Left ventricle myocardium inferior (tissue), 1 donor: ENCODE data around the gene OVOL3. TPM values are rescaled to one million over a fixed set of nuclear protein-coding genes. Genes with fewer than 3 reads are reported as not detected.
A peak's percentile ranks its signal among the peaks of the same experiment; 100 is the strongest.

ENCODE experiments used
- DNase-seq: peaks from one replicate; pipeline ENCODE4 v3.0.0-alpha.2; 2020
- H3K27ac ChIP-seq: fragments of 200-600 bp; replicated peaks from 2 replicates; pipeline ENCODE4 v1.8.0; 2021
- H3K27me3 ChIP-seq: fragments of 200-600 bp; 2 replicates; pipeline ENCODE4 v1.8.0; 2021; ENCODE audit warnings: low read depth
- H3K36me3 ChIP-seq: fragments of 200-600 bp; 2 replicates; pipeline ENCODE4 v1.8.0; 2021
- H3K4me1 ChIP-seq: fragments of 200-600 bp; 2 replicates; pipeline ENCODE4 v1.8.0; 2021
- H3K4me3 ChIP-seq: fragments of 200-600 bp; 2 replicates; pipeline ENCODE4 v1.8.0; 2021; ENCODE audit warnings: mild to moderate bottlenecking, moderate library complexity
- H3K9me3 ChIP-seq: fragments of 200-600 bp; replicated peaks from 2 replicates; pipeline ENCODE4 v1.8.0; 2021
- intact Hi-C: fragments of 100-400 bp; cut with micrococcal nuclease; formaldehyde crosslinking; loops from one replicate; pipeline ENCODE4 v1.11.0; 2022
- total RNA-seq: library from RNA; stranded (reverse); fragmentation: NEBNext Ultra II Directional; extraction: Animal tissue kit (Norgen Biotek cat#: 25700); gene quantifications from one replicate; pipeline ENCODE4 v1.2.1, GENCODE V29; 2021
- TF ChIP-seq, protein P1 (sequence below): fragments of 200-600 bp; IDR thresholded peaks from 2 replicates; pipeline ENCODE4 v1.8.0; 2021; ENCODE audit warnings: antibody characterized with exemption, mild to moderate bottlenecking, borderline replicate concordance
- donor health status: DM: no; HTN: yes; CAD: no; lungs with severe emphysema.

Gene OVOL3
- total RNA-seq, 1 donor from 2014 or later = not detected

DNA sequence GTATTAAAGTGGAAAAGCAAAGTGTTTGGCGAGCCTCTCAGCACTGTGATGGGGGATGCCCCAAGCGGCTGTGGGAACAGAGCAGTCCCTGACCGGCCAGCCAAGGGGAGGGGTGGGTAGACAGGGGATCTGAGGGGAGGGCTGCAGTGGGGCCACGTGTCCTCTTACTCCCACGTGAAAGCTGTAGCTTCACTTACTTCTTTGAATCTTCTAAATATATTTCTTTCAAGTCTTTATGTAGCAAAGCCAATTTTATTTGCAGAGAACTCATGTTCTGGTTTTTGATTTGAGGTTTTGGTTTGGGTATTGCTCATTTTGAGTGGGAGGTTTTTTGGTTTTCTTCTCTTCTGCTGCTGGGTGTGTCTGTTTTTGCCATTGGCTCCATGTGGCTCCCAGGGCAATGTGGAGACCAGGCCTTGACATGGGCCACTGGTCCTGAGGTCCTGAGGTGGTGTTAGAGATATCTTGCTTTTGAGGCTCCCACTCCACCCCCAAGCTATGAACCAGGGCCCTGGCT is 17.7 kb upstream of the OVOL3 start:
- H3K4me3 ChIP-seq = no peak overlapping the region
- TF ChIP-seq, protein P1, sequence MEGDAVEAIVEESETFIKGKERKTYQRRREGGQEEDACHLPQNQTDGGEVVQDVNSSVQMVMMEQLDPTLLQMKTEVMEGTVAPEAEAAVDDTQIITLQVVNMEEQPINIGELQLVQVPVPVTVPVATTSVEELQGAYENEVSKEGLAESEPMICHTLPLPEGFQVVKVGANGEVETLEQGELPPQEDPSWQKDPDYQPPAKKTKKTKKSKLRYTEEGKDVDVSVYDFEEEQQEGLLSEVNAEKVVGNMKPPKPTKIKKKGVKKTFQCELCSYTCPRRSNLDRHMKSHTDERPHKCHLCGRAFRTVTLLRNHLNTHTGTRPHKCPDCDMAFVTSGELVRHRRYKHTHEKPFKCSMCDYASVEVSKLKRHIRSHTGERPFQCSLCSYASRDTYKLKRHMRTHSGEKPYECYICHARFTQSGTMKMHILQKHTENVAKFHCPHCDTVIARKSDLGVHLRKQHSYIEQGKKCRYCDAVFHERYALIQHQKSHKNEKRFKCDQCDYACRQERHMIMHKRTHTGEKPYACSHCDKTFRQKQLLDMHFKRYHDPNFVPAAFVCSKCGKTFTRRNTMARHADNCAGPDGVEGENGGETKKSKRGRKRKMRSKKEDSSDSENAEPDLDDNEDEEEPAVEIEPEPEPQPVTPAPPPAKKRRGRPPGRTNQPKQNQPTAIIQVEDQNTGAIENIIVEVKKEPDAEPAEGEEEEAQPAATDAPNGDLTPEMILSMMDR = no peak
- DNase-seq = no peak
- no peaks in the 10 kb centered on the region for H3K9me3 ChIP-seq
- intact Hi-C loops = no loop called here
- peaks cover 25% of the 10 kb centered on the region for H3K4me1 ChIP-seq
- H3K36me3 ChIP-seq = no peaks in the 10 kb centered on the region
- H3K27ac ChIP-seq = peak overlapping the region; percentile 73
- H3K27me3 ChIP-seq = no peaks in the 10 kb centered on the region

DNA sequence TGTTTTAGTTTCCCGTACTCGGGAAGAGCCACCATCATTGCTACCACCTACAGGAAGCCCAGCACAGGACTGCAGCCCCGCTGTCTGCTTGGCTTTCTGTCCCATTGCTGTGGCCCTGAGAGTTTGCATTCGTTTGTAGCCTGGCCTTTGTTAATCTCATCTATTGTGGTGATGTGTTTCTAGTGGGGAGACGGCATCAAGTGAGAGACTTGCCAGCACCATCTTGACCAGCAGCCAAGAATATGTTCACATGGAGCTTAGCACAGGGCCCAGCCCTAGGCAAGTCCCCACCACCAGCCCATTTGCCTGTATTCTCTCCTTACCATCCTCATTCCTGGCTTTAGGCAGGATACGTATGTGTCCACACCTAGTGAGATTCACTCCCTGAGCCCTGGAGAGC is 17.3 kb upstream of the OVOL3 start:
- H3K9me3 ChIP-seq = no peaks in the 10 kb centered on the region
- TF ChIP-seq, protein P1 = no peak
- intact Hi-C loops = no loop called here
- H3K27ac ChIP-seq = peak overlapping the region; percentile 73
- no peaks in the 10 kb centered on the region for H3K36me3 ChIP-seq
- H3K27me3 ChIP-seq = no peaks in the 10 kb centered on the region
- peak; percentile 33 for DNase-seq
- no peak overlapping the region for H3K4me3 ChIP-seq
- H3K4me1 ChIP-seq = peaks cover 25% of the 10 kb centered on the region

DNA sequence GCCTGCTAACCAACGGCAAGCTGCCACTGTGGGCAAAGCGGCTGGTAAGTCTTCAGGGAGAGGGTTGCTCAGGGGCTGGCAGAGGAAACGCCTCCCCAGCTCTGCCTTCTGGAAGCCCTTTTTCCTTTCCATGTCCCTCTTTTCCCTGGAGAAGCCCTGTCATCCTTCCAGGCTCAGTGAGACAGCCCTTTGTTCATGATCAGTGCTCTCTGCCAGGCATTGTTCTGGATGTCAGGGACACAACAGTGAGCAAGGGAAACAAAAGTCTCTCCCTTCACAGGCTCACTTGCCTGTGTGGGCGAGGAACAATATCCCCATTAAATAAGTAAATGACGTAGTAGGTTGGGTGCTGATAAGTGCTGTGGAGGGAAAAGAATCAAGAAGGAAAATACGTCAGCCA is 13.9 kb upstream of the OVOL3 start:
- TF ChIP-seq, protein P1 = no peak
- DNase-seq = no peak
- intact Hi-C loops = no loop called here
- H3K27me3 ChIP-seq = no peaks in the 10 kb centered on the region
- no peaks in the 10 kb centered on the region for H3K36me3 ChIP-seq
- peak overlapping the region; percentile 61 for H3K27ac ChIP-seq
- no peaks in the 10 kb centered on the region for H3K9me3 ChIP-seq
- no peak overlapping the region for H3K4me3 ChIP-seq
- H3K4me1 ChIP-seq = peaks cover 53% of the 10 kb centered on the region

DNA sequence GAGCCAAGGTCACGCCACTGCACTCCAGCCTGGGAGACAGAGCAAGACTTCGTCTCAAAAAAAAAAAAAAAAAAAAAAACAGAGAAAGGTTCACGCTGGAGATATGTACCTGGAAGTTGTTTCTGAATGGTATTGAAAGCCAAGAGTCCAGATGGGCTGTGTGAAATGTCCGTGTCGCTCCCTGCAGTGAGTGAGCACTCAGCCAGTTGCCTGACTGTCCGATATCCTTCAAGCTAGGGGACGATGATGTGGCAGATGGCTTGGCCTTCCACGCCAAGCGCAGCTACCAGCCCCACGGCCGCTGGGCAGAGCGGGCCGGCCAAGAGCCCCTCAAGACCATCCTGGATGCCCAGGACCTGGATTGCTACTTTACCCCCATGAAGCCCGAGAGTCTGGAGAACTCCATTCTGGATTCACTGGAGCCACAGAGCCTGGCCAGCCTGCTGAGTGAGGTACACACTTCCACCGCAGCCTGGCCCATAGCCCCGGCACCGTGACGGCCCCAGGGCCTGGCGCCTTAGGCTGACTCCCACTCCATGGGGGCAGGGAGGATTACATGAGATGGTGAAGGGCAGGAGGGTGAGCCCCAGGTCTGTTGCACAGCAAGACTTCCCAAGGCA is 11.7 kb upstream of the OVOL3 start:
- intact Hi-C loops = no loop called here
- H3K4me1 ChIP-seq = peaks cover 60% of the 10 kb centered on the region
- no peak for DNase-seq
- peak overlapping the region; percentile 88 for H3K27ac ChIP-seq
- H3K4me3 ChIP-seq = peak overlapping the region; percentile 63
- TF ChIP-seq, protein P1 = no peak
- peaks cover 20% of the 10 kb centered on the region for H3K36me3 ChIP-seq
- no peaks in the 10 kb centered on the region for H3K27me3 ChIP-seq
- no peaks in the 10 kb centered on the region for H3K9me3 ChIP-seq

DNA sequence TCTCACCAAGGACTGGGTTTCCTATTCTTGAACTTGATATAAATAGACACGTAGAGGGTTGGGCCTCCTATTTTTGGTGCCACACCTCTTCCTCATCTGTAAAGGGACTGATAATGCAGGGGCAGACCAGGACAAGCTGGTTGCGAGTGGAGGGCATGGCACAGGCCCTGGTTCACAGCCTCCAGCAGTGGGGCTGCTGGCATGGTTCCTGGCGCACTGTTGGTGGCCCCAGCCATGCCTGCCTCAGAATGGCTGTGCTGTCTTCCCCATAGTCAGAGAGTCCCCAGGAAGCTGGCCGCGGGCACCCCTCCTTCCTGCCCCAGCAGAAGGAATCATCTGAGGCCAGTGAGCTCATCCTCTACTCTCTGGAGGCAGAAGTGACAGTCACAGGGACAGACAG is 10.5 kb upstream of the OVOL3 start:
- peaks cover 32% of the 10 kb centered on the region for H3K36me3 ChIP-seq
- intact Hi-C loops = no loop called here
- no peaks in the 10 kb centered on the region for H3K27me3 ChIP-seq
- peaks cover 64% of the 10 kb centered on the region for H3K4me1 ChIP-seq
- H3K9me3 ChIP-seq = no peaks in the 10 kb centered on the region
- TF ChIP-seq, protein P1 = no peak
- peak; percentile 80 for DNase-seq
- H3K27ac ChIP-seq = peak overlapping the region; percentile 88
- peak overlapping the region; percentile 63 for H3K4me3 ChIP-seq
